GM23338 (cell line): ENCODE results near the gene NME9. TPM values are rescaled to one million over a fixed set of nuclear protein-coding genes. Genes with fewer than 3 reads are reported as not detected.

ENCODE experiments used
- ATAC-seq: fragments of 200-7000 bp; cut with Tn5 transposase; 3 replicates; pipeline ENCODE4 v1.9.1; 2020
- DNase-seq: peaks from one replicate; pipeline ENCODE4 v3.0.0-alpha.2; 2015; ENCODE audit warnings: low spot score
- H2AFZ ChIP-seq: fragments of 200-600 bp; sonication (generic); 2 replicates; pipeline ENCODE4 v1.8.0; 2016; ENCODE audit warnings: antibody characterized with exemption, mild to moderate bottlenecking, moderate library complexity
- H3F3A ChIP-seq: fragments of 200-600 bp; sonication (generic); replicated peaks from 2 replicates; pipeline ENCODE4 v1.8.0; 2017; ENCODE audit warnings: antibody characterized with exemption, mixed run types, low read depth
- H3K27ac ChIP-seq: fragments of 200-600 bp; sonication (generic); 2 replicates; pipeline ENCODE4 v1.6.1; 2016; ENCODE audit warnings: low read depth
- H3K27me3 ChIP-seq: fragments of 200-600 bp; sonication (generic); 2 replicates; pipeline ENCODE4 v1.8.0; 2016; ENCODE audit warnings: mild to moderate bottlenecking, mixed run types, moderate library complexity; ENCODE audit not compliant: insufficient read depth
- H3K36me3 ChIP-seq: fragments of 200-600 bp; sonication (generic); 2 replicates; pipeline ENCODE4 v1.8.0; 2016; ENCODE audit warnings: mild to moderate bottlenecking; ENCODE audit not compliant: insufficient read depth
- H3K4me1 ChIP-seq: fragments of 200-600 bp; sonication (generic); 2 replicates; pipeline ENCODE4 v1.8.0; 2016; ENCODE audit warnings: mild to moderate bottlenecking, moderate library complexity; ENCODE audit not compliant: insufficient read depth
- H3K4me2 ChIP-seq: fragments of 200-600 bp; sonication (generic); 2 replicates; pipeline ENCODE4 v1.7.1; 2017; ENCODE audit warnings: mixed run types
- H3K4me3 ChIP-seq: fragments of 200-600 bp; sonication (generic); 2 replicates; pipeline ENCODE4 v1.6.1; 2016; ENCODE audit warnings: mixed run types
- H3K79me2 ChIP-seq: fragments of 200-600 bp; sonication (generic); replicated peaks from 2 replicates; pipeline ENCODE4 v1.8.0; 2017; ENCODE audit warnings: mild to moderate bottlenecking; ENCODE audit not compliant: insufficient read depth
- H3K9me2 ChIP-seq: fragments of 200-600 bp; sonication (generic); 2 replicates; pipeline ENCODE4 v1.8.0; 2017; ENCODE audit not compliant: insufficient read depth
- H4K20me1 ChIP-seq: fragments of 200-600 bp; sonication (generic); replicated peaks from 2 replicates; pipeline ENCODE4 v1.8.0; 2017; ENCODE audit warnings: mild to moderate bottlenecking; ENCODE audit not compliant: insufficient read depth
- H3K27ac Mint-ChIP-seq: 2 replicates; pipeline ENCODE4 v1.8.0; 2020; ENCODE audit warnings: inconsistent platforms, mild to moderate bottlenecking, moderate library complexity, mixed read lengths
- H3K27me3 Mint-ChIP-seq: 3 replicates; pipeline ENCODE4 v1.8.0; 2022; ENCODE audit warnings: low read depth, mild to moderate bottlenecking, moderate library complexity, mixed read lengths, inconsistent platforms; ENCODE audit not compliant: insufficient read depth, poor library complexity
- H3K36me3 Mint-ChIP-seq: 3 replicates; pipeline ENCODE4 v1.8.0; 2021; ENCODE audit warnings: low read depth, mild to moderate bottlenecking, inconsistent platforms, moderate library complexity, mixed read lengths
- H3K4me1 Mint-ChIP-seq: 3 replicates; pipeline ENCODE4 v1.8.0; 2020; ENCODE audit warnings: mild to moderate bottlenecking, inconsistent platforms, mixed read lengths
- H3K4me3 Mint-ChIP-seq: 3 replicates; pipeline ENCODE4 v1.8.0; 2021; ENCODE audit warnings: moderate library complexity, mild to moderate bottlenecking, inconsistent platforms, mixed read lengths
- H3K9me3 Mint-ChIP-seq: 3 replicates; pipeline ENCODE4 v1.8.0; 2020; ENCODE audit warnings: moderate library complexity, mild to moderate bottlenecking, inconsistent platforms, mixed read lengths
- CREB1 ChIP-seq: fragments of 250-450 bp; sonication (Bioruptor Pico); IDR thresholded peaks from 2 replicates; pipeline ENCODE4 v1.5.0; 2020; ENCODE audit warnings: low read depth, mild to moderate bottlenecking, moderate library complexity
- CTCF ChIP-seq, 2 experiments: fragments of 200-600 bp in 1 of 2; sonication (generic) in 1 of 2; conservative IDR thresholded peaks; 2 replicates each; pipeline versions ENCODE4 v1.5.1 to v1.6.1; 2016 to 2017; ENCODE audit warnings: antibody characterized with exemption in 2 of 2, low read depth in 2 of 2, mild to moderate bottlenecking in 2 of 2, moderate library complexity in 1 of 2
- ETS1 ChIP-seq: IDR thresholded peaks from 2 replicates; pipeline ENCODE4 v1.6.1; 2016; ENCODE audit warnings: antibody characterized with exemption
- EZH2 ChIP-seq: fragments of 200-600 bp; sonication (generic); IDR thresholded peaks from one replicate; pipeline ENCODE4 v1.8.0; 2017; ENCODE audit warnings: antibody characterized with exemption, mild to moderate bottlenecking, low read depth; ENCODE audit not compliant: unreplicated experiment
- EZH2phosphoT487 ChIP-seq: fragments of 200-600 bp; sonication (generic); IDR thresholded peaks from one replicate; pipeline ENCODE4 v1.8.1; 2018; ENCODE audit warnings: antibody characterized with exemption; ENCODE audit not compliant: unreplicated experiment
- JUNB ChIP-seq: IDR thresholded peaks from one replicate; pipeline ENCODE4 v1.6.1; 2016; ENCODE audit warnings: antibody characterized with exemption; ENCODE audit not compliant: unreplicated experiment
- NANOG ChIP-seq: IDR thresholded peaks from 2 replicates; pipeline ENCODE4 v1.6.1; 2016; ENCODE audit warnings: antibody characterized with exemption, borderline replicate concordance
- POLR2AphosphoS5 ChIP-seq: IDR thresholded peaks from 2 replicates; pipeline ENCODE4 v1.6.1; 2016; ENCODE audit warnings: antibody characterized with exemption, low read depth
- REST ChIP-seq: IDR thresholded peaks from one replicate; pipeline ENCODE4 v1.6.1; 2018; ENCODE audit warnings: antibody characterized with exemption; ENCODE audit not compliant: unreplicated experiment
- STAT1 ChIP-seq: IDR thresholded peaks from one replicate; pipeline ENCODE4 v1.6.1; 2016; ENCODE audit warnings: antibody characterized with exemption; ENCODE audit not compliant: unreplicated experiment
- ZNF114 ChIP-seq: fragments of 250-450 bp; sonication (Bioruptor Pico); IDR thresholded peaks from 2 replicates; pipeline ENCODE4 v1.5.0; 2020; ENCODE audit warnings: mild to moderate bottlenecking, moderate library complexity
- ZNF331 ChIP-seq: fragments of 250-450 bp; sonication (Bioruptor Pico); IDR thresholded peaks from 2 replicates; pipeline ENCODE4 v1.5.0; 2020; ENCODE audit warnings: low read depth, mild to moderate bottlenecking, moderate library complexity
- ZNF462 ChIP-seq: fragments of 250-450 bp; sonication (Bioruptor Pico); IDR thresholded peaks from 2 replicates; pipeline ENCODE4 v1.5.0; 2020; ENCODE audit warnings: mild to moderate bottlenecking, moderate library complexity
- polyA plus RNA-seq: library from polyadenylated mRNA; unstranded; fragments of >200 nt; fragmentation: Nextera tagmentation; extraction: Ambion mirVana; gene quantifications from 2 replicates; pipeline ENCODE4 v1.2.1, GENCODE V29; 2016
- total RNA-seq: library from RNA; depleted of rRNA; stranded (reverse); fragments of >200 nt; shearing (Covaris generic); gene quantifications from 2 replicates; pipeline ENCODE4 v1.2.3, GENCODE V29; 2014

Gene NME9
- total and polyA plus RNA-seq, 2 experiments from 2014 or later: 0.14 to 2.0 TPM

DNA sequence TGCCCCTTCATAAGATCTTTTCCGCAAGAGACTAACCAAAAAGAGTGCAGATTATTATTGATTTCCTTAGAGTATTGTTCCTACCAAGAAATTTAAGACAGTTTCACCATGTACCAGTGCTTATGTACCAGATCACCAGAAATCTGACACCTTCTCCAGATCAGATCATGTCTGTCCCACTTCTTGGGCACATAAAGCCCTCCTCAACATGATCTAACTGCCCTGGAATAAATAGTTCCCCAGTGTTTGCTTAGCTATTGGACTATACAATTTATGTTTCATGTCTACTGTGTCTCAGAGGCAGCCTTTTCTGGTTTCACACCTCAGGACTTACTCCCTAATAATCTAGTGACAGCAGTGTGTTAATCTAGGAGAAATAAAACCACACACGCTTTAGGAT lies 46.8 kb downstream of the NME9 start:
- H3K4me3 ChIP-seq: no peak overlapping the region
- no peaks in the 10 kb centered on the region for H3K79me2 ChIP-seq
- Mint-ChIP-seq H3K4me1 (peaks cover 12% of the 10 kb centered on the region), H3K27me3 (no peaks in the 10 kb centered on the region), H3K9me3 (no peaks in the 10 kb centered on the region), H3K27ac (no peak overlapping the region), H3K36me3 (no peaks in the 10 kb centered on the region), H3K4me3 (no peak overlapping the region)
- H3K27ac ChIP-seq: no peak overlapping the region
- no peaks in the 10 kb centered on the region for H4K20me1 ChIP-seq
- TF ChIP-seq POLR2AphosphoS5 (no peak), REST (no peak), JUNB (no peak), ZNF331 (CRISPR knock-in tag) (no peak), ZNF462 (no peak), STAT1 (no peak), EZH2phosphoT487 (no peak), ETS1 (no peak), NANOG (no peak), ZNF114 (CRISPR knock-in tag) (no peak), CREB1 (CRISPR knock-in tag) (no peak), CTCF (conservative IDR thresholded peaks at IDR 0.05; ENCODE audit: low read depth in 2 of 2) (no peak), EZH2 (no peak)
- H3K4me2 ChIP-seq: no peak overlapping the region
- H3K36me3 ChIP-seq: peaks cover 10% of the 10 kb centered on the region; the same call in 1 of the 2 replicates
- no peaks in the 10 kb centered on the region for H3K4me1 ChIP-seq
- H3K9me2 ChIP-seq: no peaks in the 10 kb centered on the region
- H3F3A ChIP-seq: no peaks in the 10 kb centered on the region
- DNase-seq (no peak), ATAC-seq (no peak)
- no peak overlapping the region for H2AFZ ChIP-seq
- H3K27me3 ChIP-seq: no peaks in the 10 kb centered on the region
